ENCODE measurements around the gene NPAS1.

The NPAS1 gene

GRCh38 chr19:46994141-46994686 is 25.4 kb upstream of the NPAS1 start:
- peaks cover 0 to 16% (median 9%) of the 10 kb centered on the region in 4 donors for H3K4me1 ChIP-seq

GRCh38 chr19:46995492-46995891 is 24.1 kb upstream of the NPAS1 start:
- no peak for DNase-seq
- TF ChIP-seq, protein P1, sequence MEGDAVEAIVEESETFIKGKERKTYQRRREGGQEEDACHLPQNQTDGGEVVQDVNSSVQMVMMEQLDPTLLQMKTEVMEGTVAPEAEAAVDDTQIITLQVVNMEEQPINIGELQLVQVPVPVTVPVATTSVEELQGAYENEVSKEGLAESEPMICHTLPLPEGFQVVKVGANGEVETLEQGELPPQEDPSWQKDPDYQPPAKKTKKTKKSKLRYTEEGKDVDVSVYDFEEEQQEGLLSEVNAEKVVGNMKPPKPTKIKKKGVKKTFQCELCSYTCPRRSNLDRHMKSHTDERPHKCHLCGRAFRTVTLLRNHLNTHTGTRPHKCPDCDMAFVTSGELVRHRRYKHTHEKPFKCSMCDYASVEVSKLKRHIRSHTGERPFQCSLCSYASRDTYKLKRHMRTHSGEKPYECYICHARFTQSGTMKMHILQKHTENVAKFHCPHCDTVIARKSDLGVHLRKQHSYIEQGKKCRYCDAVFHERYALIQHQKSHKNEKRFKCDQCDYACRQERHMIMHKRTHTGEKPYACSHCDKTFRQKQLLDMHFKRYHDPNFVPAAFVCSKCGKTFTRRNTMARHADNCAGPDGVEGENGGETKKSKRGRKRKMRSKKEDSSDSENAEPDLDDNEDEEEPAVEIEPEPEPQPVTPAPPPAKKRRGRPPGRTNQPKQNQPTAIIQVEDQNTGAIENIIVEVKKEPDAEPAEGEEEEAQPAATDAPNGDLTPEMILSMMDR (IDR thresholded peaks at IDR 0.05) = no peak
- Histone ChIP-seq H3K27ac (no peak overlapping the region), H3K4me3 (no peak overlapping the region), H3K27me3 (no peaks in the 10 kb centered on the region), H3K36me3 (peaks cover 47 to 89% (median 70%) of the 10 kb centered on the region in 3 donors), H3K9me3 (no peaks in the 10 kb centered on the region), H3K4me1 (peaks cover 0 to 11% (median 9%) of the 10 kb centered on the region in 4 donors)
- intact Hi-C loops (cut with DNase I; ENCODE audit: low total_unique reads) = no loop called here

More at GRCh38 chr19:46994141-46994686, 25.4 kb upstream of the NPAS1 start:
- TF ChIP-seq, protein P1 (IDR thresholded peaks at IDR 0.05) = no peak
- no peak overlapping the region for H3K4me3 ChIP-seq
- H3K27ac ChIP-seq = no peak overlapping the region
- intact Hi-C loops (cut with DNase I; ENCODE audit: low total_unique reads) = loop anchor here (5.0 kb wide), 1 partner anchor 237 kb away; no protein-coding TSS in a partner anchor
- H3K27me3 ChIP-seq = no peaks in the 10 kb centered on the region
- peaks cover 43 to 89% (median 57%) of the 10 kb centered on the region in 3 donors for H3K36me3 ChIP-seq
- H3K9me3 ChIP-seq = no peaks in the 10 kb centered on the region
- DNase-seq = no peak

- intact Hi-C loops (cut with DNase I; ENCODE audit: low total_unique reads) = no loop called here
- H3K4me1 ChIP-seq = peaks cover 0 to 3% (median 0%) of the 10 kb centered on the region in 4 donors
- H3K27ac ChIP-seq = no peak overlapping the region
- no peaks in the 10 kb centered on the region for H3K9me3 ChIP-seq
- no peak for DNase-seq
- TF ChIP-seq, protein P1 (IDR thresholded peaks at IDR 0.05) = no peak
- H3K4me3 ChIP-seq = no peak overlapping the region
- H3K36me3 ChIP-seq = peaks cover 46 to 88% (median 69%) of the 10 kb centered on the region in 3 donors
- no peaks in the 10 kb centered on the region for H3K27me3 ChIP-seq
These were observed 21.1 kb upstream of the NPAS1 start for GRCh38 chr19:46998445-46999125.

DNA sequence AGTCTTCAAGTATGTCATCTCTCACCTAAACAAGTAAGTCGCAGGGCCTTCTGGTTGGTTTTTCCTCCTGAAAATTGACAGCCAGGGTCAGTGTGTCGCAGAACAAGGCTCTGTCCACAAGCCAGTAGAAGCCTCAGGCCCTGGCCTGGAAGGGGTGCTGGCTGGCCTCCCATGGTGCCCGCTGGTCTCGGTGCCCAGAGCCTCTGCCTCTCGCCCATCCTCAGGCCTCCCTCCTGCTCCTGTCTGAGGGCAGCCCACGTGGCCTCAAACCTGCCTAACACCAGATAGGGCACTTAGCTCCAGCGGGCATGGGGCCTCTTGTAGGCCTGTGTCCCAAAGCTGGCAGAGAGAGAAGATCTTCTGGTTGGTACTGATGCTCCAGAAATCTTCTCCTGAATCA is 20.3 kb upstream of the NPAS1 start:
- Histone ChIP-seq H3K4me3 (no peak overlapping the region), H3K27ac (no peak overlapping the region), H3K27me3 (peaks cover 0 to 4% of the 10 kb centered on the region in 2 donors), H3K9me3 (no peaks in the 10 kb centered on the region), H3K36me3 (peaks cover 46 to 80% (median 61%) of the 10 kb centered on the region in 3 donors), H3K4me1 (peaks cover 0 to 11% (median 6%) of the 10 kb centered on the region in 4 donors)
- TF ChIP-seq, protein P1 (IDR thresholded peaks at IDR 0.05) = no peak
- intact Hi-C loops (cut with DNase I; ENCODE audit: low total_unique reads) = no loop called here
- no peak for DNase-seq

DNA sequence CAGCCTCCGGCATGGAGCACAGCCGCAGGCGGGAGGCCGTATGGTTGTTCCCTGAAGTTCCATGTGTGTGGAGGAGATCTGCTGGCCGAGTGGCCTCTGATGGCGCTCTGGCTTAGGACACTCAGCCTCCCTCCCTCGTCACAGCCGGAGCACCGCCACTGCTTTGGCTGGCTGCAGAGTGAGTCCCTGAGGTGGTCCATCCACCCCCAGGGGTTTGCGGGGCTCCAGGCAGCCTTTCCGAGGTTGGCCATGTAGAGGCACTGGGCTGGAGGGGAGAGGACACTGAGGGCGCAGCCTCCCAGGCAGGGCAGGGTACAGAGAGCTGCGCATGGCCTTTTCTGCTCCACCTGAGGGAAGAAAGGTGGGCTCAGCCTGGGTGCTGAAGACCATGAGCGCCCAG is 19.8 kb upstream of the NPAS1 start:
- Histone ChIP-seq H3K9me3 (no peaks in the 10 kb centered on the region), H3K27me3 (peaks cover 0 to 4% of the 10 kb centered on the region in 2 donors), H3K36me3 (peaks cover 46 to 75% (median 56%) of the 10 kb centered on the region in 3 donors), H3K27ac (no peak overlapping the region), H3K4me1 (peaks cover 0 to 12% (median 6%) of the 10 kb centered on the region in 4 donors), H3K4me3 (no peak overlapping the region)
- intact Hi-C loops (cut with DNase I; ENCODE audit: low total_unique reads) = no loop called here
- TF ChIP-seq, protein P1 (IDR thresholded peaks at IDR 0.05) = no peak
- no peak for DNase-seq

Measured in tibial artery (tissue), 4 donors.